CD4-positive, alpha-beta T cell (primary cell): ENCODE data around the gene ARFGEF3. TPM values are rescaled to one million over a fixed set of nuclear protein-coding genes. Genes with fewer than 3 reads are reported as not detected.

Source experiments
- ATAC-seq: fragments of 200-7000 bp; cut with Tn5 transposase; one replicate; pipeline ENCODE4 v1.10.0; 2022; ENCODE audit warnings: mild to moderate bottlenecking; ENCODE audit not compliant: poor library complexity
- CTCF ChIA-PET: fragments of 350-600 bp; sonication (Branson Sonifier 250); formaldehyde crosslinking; loops from one replicate; lab custom pipeline; 2021; ENCODE audit warnings: antibody characterized with exemption, inconsistent platforms; lab: Charles Lee
- POLR2A ChIA-PET: fragments of 350-600 bp; sonication (Branson Sonifier 250); formaldehyde crosslinking; loops from one replicate; lab custom pipeline; 2021; ENCODE audit warnings: antibody characterized with exemption, inconsistent platforms; lab: Charles Lee
- DNase-seq, 14 experiments: peaks; one replicate each; pipeline ENCODE4 v3.0.0-alpha.2; 2013 to 2020; ENCODE audit warnings: mixed read lengths in 2 of 14
- H3K27ac ChIP-seq, 2 donors: one replicate each; pipeline versions ENCODE4 v1.5.1 to v1.7.0; 2013; ENCODE audit warnings: low read length in 2 of 2, low read depth in 1 of 2, mild to moderate bottlenecking in 1 of 2
- H3K27me3 ChIP-seq, 2 experiments: 1 replicate in 1 of 2; 2 replicates in 1 of 2; pipeline versions ENCODE4 v1.6.1 to v1.7.0; 2013; ENCODE audit warnings: low read length in 2 of 2, control low read depth in 1 of 2, mild to moderate bottlenecking in 1 of 2, moderate library complexity in 1 of 2; ENCODE audit not compliant: insufficient read depth in 2 of 2, control insufficient read depth in 1 of 2
- H3K36me3 ChIP-seq: one replicate; pipeline ENCODE4 v1.6.1; 2013; ENCODE audit warnings: low read length, control low read depth; ENCODE audit not compliant: insufficient read depth
- H3K4me1 ChIP-seq: one replicate; pipeline ENCODE4 v1.6.1; 2013; ENCODE audit warnings: low read length, control low read depth; ENCODE audit not compliant: insufficient read depth
- H3K4me3 ChIP-seq: one replicate; pipeline ENCODE4 v1.5.1; 2013; ENCODE audit warnings: mild to moderate bottlenecking, low read length, moderate library complexity
- H3K9me3 ChIP-seq, 2 experiments: 1 replicate in 1 of 2; 2 replicates in 1 of 2; pipeline versions ENCODE4 v1.6.1 to v1.7.0; 2013; ENCODE audit warnings: low read length in 2 of 2, mild to moderate bottlenecking in 2 of 2, control low read depth in 1 of 2, moderate library complexity in 1 of 2; ENCODE audit not compliant: control insufficient read depth in 1 of 2, insufficient read depth in 1 of 2
- H3K27ac Mint-ChIP-seq: one replicate; pipeline ENCODE4 v1.8.0; 2020; ENCODE audit warnings: mixed read lengths
- H3K27me3 Mint-ChIP-seq: one replicate; pipeline ENCODE4 v1.8.0; 2021; ENCODE audit warnings: mixed read lengths
- H3K36me3 Mint-ChIP-seq: one replicate; pipeline ENCODE4 v1.8.0; 2021; ENCODE audit warnings: low read depth, mixed read lengths
- H3K4me1 Mint-ChIP-seq: one replicate; pipeline ENCODE4 v1.8.0; 2021; ENCODE audit warnings: low read depth, mixed read lengths
- H3K4me3 Mint-ChIP-seq: one replicate; pipeline ENCODE4 v1.8.0; 2020; ENCODE audit warnings: mild to moderate bottlenecking, mixed read lengths
- H3K9me3 Mint-ChIP-seq: one replicate; pipeline ENCODE4 v1.8.0; 2020; ENCODE audit warnings: mixed read lengths
- intact Hi-C, 2 experiments: fragments of 100-400 bp; cut with DNase I in 1 of 2; cut with micrococcal nuclease in 1 of 2; formaldehyde crosslinking; loops; one replicate each; pipeline versions ENCODE4 v1.15.1 to v1.9.0; 2023 to 2025; cut with DNase I, micrococcal nuclease
- total RNA-seq, 174 experiments: library from RNA in 2 of 174; stranded (reverse) in 2 of 174; gene quantifications; one replicate each; pipeline ENCODE4 v1.2.3 and lab custom pipeline; 2021 to 2026
- TF ChIP-seq, protein P1 (sequence below): fragments of 200-600 bp; IDR thresholded peaks from one replicate; pipeline ENCODE4 v1.8.0; 2022; ENCODE audit warnings: antibody characterized with exemption, mild to moderate bottlenecking

ARFGEF3 gene
- total RNA-seq, 2 experiments from 2014 or later: not detected

DNA sequence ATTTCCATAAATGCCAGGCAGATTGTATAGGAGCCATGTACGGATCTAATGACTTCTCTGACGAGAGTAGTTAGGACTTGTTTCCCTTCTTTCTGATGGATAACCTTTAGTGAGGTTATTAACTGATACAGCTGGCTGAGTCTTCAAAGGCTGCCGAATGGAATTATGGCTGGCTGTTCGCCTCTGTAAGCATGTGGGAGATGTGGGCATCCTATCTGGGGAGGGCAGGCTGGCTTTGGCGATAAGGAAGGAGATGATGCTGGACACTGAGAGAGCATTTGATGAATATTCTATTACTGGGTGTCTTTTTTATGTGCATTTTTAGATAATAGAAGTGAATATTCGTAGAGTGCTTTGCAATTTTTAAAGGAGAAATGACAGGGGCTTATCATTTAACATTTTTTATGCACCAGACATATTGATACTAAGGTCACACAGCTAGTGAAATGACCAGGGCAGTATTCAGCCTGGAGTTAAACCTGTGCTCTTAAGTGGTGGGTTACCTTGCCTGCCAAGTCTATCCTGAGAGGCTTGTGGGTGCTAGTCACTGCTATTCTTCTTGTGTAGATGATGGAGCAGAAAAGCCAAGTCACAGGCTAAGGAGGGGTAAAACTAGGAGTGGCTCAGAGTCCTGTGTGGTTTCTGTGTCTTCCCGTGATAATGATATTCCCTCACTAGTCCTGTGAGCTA lies 53.5 kb downstream of the ARFGEF3 start:
- ChIA-PET POLR2A (no interaction called here), CTCF (no interaction called here)
- Histone ChIP-seq H3K27me3 (peaks cover 0 to 6% of the 10 kb centered on the region in 2 experiments), H3K4me1 (no peaks in the 10 kb centered on the region), H3K36me3 (no peaks in the 10 kb centered on the region), H3K9me3 (no peaks in the 10 kb centered on the region), H3K4me3 (no peak overlapping the region), H3K27ac (no peak overlapping the region)
- Mint-ChIP-seq H3K27me3 (peaks cover 32% of the 10 kb centered on the region), H3K27ac (no peak overlapping the region), H3K36me3 (no peaks in the 10 kb centered on the region), H3K4me1 (no peaks in the 10 kb centered on the region), H3K9me3 (no peaks in the 10 kb centered on the region), H3K4me3 (no peak overlapping the region)
- DNase-seq: no peak
- no peak for ATAC-seq
- TF ChIP-seq, protein P1, sequence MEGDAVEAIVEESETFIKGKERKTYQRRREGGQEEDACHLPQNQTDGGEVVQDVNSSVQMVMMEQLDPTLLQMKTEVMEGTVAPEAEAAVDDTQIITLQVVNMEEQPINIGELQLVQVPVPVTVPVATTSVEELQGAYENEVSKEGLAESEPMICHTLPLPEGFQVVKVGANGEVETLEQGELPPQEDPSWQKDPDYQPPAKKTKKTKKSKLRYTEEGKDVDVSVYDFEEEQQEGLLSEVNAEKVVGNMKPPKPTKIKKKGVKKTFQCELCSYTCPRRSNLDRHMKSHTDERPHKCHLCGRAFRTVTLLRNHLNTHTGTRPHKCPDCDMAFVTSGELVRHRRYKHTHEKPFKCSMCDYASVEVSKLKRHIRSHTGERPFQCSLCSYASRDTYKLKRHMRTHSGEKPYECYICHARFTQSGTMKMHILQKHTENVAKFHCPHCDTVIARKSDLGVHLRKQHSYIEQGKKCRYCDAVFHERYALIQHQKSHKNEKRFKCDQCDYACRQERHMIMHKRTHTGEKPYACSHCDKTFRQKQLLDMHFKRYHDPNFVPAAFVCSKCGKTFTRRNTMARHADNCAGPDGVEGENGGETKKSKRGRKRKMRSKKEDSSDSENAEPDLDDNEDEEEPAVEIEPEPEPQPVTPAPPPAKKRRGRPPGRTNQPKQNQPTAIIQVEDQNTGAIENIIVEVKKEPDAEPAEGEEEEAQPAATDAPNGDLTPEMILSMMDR: no peak
- intact Hi-C loops: no loop called here

DNA sequence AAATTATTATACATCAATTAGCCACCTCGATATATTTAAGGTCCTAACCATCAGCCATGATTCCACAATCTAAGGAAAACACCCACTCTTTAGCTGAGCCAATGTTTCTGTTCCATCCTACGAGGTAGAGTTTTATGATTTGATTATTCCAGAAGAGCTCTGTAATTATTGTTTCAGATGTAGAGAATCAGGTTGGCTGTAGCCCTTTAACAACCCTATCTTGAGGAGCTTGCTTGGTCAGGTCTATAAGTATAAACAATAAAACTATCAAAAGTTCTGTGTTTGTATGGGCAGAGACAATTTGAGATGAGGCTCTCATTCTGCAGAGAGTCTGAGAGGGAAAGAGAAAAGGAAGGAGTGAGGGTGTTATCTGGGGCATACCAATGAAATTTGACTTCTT lies 56.7 kb downstream of the ARFGEF3 start, which contains the start of gene PBOV1:
PBOV1 (minus strand) TSS at position 43 of the 400 bp plus-strand sequence. CDS start 96 bp downstream, outside the sequence.
- POLR2A ChIA-PET: no interaction called here
- peaks cover 0 to 3% of the 10 kb centered on the region in 2 experiments for H3K27me3 ChIP-seq
- Mint-ChIP-seq H3K27me3 (peaks cover 25% of the 10 kb centered on the region), H3K9me3 (no peaks in the 10 kb centered on the region), H3K4me3 (no peak within 1 kb of the TSS), H3K4me1 (no peaks in the 10 kb centered on the region), H3K36me3 (no peaks in the 10 kb centered on the region), H3K27ac (no peak within 1 kb of the TSS)
- H3K9me3 ChIP-seq: no peaks in the 10 kb centered on the region
- H3K27ac ChIP-seq: no peak within 1 kb of the TSS
- CTCF ChIA-PET: no interaction called here
- intact Hi-C loops: no loop called here
- no peaks in the 10 kb centered on the region for H3K36me3 ChIP-seq
- TF ChIP-seq, protein P1: no peak
- DNase-seq (no peak), ATAC-seq (no peak)
- H3K4me3 ChIP-seq: no peak within 1 kb of the TSS
- no peaks in the 10 kb centered on the region for H3K4me1 ChIP-seq

DNA sequence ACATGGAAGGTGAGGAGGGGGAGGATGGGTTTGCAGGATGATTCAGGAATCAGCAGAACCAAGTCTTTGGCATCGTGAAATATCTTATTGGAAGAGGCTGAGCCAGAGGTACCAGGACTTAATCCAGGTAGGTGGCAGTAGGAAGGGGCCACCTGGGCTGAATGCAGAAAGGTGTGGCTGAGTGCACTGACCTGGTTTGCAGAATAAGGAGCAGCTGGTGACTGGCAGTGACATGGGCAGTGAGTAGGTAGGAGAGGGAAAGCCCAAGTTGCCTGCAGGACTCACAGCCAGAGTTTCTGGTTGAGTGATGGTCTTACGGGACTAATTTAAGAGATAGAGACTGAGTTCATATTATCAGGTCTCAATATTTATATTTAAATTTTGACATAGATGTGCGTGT lies 57.7 kb downstream of the ARFGEF3 start:
- H3K36me3 Mint-ChIP-seq: no peaks in the 10 kb centered on the region
- peaks cover 25% of the 10 kb centered on the region for H3K27me3 Mint-ChIP-seq
- H3K27ac ChIP-seq: no peak overlapping the region
- CTCF ChIA-PET: no interaction called here
- H3K27me3 ChIP-seq: peaks cover 0 to 3% of the 10 kb centered on the region in 2 experiments
- H3K4me1 ChIP-seq: no peaks in the 10 kb centered on the region
- H3K36me3 ChIP-seq: no peaks in the 10 kb centered on the region
- H3K4me3 ChIP-seq: no peak overlapping the region
- DNase-seq (no peak), ATAC-seq (no peak)
- no peaks in the 10 kb centered on the region for H3K9me3 Mint-ChIP-seq
- H3K9me3 ChIP-seq: no peaks in the 10 kb centered on the region
- H3K27ac Mint-ChIP-seq: no peak overlapping the region
- intact Hi-C loops: no loop called here
- POLR2A ChIA-PET: no interaction called here
- no peak overlapping the region for H3K4me3 Mint-ChIP-seq
- H3K4me1 Mint-ChIP-seq: no peaks in the 10 kb centered on the region
- TF ChIP-seq, protein P1: no peak
